Hypothalamus (tissue), 51 donors: Measurements from ENCODE around the gene COMT.

Source experiments
- DNase-seq, 51 donors: peaks; one replicate each; lab custom pipeline; 2025; lab: John Stamatoyannopoulos, UW

COMT gene

DNA sequence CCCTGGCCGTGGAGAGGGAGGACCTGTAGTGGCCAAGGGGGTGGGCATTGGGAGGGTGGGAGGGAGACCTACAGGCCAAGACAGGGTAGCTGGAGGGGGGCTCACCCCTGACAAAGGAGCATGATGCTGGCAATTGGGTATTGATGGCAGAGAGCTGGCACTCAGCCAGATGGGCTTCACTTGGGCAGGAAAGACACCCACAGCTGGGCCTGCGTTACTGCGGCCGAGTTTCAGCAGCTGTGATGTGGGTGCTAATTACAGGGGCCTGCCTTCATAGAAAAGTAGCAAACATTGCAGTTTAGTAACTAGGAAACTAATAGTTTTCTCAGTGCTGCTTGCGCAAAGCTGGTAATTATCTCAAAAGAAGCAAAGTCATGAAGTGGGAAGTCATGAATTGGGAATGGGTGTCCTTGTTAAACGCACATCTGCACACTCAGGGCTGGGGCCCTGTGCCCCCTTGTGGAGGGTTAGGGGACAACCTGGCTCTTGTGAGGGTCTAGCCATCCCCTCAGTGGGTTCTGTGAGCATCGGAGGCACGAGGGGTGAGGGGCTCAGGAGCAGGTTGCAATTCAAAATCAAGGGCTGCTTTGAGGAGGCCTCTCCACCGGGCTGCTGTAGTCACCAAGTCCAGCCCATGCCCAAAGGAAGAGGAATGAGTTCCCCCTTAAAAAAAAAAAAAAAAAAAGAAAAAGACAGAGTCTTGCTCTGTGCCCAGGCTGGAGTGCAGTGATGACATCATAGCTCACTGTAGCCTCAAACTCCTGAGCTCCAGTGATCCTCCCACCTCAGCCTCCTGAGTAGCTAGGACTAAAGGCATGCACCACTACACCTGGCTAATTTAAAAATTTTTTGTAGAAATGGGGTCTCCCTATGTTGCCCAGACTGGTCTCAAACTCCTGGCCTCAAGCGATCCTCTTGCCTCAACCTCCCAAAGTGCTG is 24.5 kb downstream of the COMT start:
- peak in 17 of 51 donors; percentile 15 to 53 (median 33) for DNase-seq

DNA sequence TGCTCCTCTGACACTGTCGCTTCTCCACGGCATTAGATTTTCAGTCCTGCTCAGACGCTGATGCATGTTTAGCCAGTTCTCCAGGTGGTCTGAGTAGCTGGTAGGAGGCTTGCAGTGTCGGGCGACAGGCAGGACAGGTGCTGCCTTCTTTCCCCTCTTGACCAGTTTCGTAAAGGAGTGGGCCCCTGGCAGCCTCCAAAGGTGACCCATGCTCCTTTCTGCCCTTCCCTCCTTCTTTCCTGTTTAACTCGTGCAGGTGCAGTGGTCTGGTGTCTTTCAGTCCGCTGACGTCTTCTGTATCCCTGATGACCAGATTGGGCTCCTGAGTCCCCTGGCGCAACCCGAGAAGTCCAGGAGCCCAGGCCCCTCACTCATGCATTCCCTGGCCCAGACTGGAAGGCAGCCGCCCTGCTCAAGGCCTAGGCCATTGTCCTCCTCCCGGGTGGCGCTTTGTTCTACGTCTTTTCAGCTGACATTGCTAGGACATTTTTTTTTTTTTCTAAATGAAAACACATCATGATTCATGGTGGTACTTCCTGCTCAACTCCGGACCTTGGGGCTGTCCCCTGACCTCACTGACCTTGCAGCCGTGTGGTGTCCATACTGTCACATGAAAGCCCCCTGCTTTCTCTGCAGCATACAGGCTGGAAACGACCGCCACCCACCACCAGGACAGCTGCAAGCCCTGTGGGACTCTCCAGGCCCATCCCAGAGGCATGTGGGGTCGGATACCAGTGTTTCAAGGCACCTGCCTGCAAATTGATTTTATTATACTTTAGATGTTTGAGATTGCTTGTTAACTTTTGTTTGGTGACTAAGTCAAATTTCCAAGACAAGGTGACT is 25.6 kb downstream of the COMT start:
- DNase-seq: no peak

DNA sequence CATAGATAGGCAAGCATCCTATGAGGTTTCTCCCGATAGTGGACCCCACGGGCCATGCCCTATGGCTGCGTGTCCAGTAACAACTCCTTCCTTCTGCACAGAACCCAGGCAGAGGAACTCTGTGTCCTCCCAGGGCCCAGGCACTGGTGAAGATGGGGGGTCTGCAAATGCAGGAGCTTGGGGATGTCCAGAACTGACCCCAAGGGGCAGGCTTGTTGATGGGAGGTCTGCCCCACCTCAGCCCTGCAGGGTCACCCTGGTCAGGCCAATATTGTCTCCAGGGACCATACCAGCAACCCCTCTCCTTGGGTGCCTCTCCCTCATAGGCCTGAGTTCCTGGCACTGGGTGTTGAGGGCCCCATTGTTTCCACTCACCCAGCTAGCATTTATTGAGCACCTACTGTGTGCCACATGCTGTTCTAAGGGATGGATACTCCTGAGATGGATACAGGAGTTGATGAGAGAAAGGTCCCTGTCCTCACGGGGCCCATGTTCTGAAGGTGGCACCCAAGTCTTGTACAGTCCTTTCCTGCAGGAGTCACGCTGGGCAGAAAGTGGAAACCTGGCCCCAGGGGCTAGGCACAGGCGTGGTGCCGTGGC is 26.4 kb downstream of the COMT start:
- no peak for DNase-seq

DNA sequence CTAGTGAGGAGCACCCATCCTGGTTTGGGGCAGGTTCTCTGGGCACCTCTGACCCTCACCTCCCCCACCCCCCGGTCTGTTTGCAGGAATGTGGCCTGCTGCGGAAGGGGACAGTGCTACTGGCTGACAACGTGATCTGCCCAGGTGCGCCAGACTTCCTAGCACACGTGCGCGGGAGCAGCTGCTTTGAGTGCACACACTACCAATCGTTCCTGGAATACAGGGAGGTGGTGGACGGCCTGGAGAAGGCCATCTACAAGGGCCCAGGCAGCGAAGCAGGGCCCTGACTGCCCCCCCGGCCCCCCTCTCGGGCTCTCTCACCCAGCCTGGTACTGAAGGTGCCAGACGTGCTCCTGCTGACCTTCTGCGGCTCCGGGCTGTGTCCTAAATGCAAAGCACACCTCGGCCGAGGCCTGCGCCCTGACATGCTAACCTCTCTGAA is 26.9 kb downstream of the COMT start:
- DNase-seq: no peak

DNA sequence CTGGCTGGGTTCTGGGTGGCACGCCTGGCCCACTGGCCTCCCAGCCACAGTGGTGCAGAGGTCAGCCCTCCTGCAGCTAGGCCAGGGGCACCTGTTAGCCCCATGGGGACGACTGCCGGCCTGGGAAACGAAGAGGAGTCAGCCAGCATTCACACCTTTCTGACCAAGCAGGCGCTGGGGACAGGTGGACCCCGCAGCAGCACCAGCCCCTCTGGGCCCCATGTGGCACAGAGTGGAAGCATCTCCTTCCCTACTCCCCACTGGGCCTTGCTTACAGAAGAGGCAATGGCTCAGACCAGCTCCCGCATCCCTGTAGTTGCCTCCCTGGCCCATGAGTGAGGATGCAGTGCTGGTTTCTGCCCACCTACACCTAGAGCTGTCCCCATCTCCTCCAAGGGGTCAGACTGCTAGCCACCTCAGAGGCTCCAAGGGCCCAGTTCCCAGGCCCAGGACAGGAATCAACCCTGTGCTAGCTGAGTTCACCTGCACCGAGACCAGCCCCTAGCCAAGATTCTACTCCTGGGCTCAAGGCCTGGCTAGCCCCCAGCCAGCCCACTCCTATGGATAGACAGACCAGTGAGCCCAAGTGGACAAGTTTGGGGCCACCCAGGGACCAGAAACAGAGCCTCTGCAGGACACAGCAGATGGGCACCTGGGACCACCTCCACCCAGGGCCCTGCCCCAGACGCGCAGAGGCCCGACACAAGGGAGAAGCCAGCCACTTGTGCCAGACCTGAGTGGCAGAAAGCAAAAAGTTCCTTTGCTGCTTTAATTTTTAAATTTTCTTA is 27.8 kb downstream of the COMT start:
- no peak for DNase-seq

DNA sequence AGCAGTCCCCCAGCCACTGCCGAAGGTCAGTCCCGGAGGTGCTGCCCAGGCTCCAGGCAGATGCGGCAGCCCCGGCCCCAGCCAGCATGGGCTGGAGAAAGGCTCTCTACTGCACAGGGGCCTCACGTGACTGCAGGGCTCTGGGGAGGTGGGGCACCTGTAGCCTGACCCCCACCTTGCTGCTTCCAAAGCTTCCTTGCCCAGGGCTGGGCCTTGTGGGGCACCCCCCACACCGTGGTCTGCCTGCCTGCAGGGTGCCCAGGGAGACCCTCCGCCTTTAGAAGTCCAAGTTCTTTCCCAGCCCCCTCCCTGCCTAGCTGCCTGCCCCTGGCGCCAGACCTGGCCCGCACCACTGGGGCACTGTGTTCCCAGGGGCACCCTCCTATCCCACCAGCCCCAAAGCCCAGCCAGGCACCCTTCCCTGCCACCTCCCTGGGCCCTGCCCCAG is 28.5 kb downstream of the COMT start:
- DNase-seq: no peak

DNA sequence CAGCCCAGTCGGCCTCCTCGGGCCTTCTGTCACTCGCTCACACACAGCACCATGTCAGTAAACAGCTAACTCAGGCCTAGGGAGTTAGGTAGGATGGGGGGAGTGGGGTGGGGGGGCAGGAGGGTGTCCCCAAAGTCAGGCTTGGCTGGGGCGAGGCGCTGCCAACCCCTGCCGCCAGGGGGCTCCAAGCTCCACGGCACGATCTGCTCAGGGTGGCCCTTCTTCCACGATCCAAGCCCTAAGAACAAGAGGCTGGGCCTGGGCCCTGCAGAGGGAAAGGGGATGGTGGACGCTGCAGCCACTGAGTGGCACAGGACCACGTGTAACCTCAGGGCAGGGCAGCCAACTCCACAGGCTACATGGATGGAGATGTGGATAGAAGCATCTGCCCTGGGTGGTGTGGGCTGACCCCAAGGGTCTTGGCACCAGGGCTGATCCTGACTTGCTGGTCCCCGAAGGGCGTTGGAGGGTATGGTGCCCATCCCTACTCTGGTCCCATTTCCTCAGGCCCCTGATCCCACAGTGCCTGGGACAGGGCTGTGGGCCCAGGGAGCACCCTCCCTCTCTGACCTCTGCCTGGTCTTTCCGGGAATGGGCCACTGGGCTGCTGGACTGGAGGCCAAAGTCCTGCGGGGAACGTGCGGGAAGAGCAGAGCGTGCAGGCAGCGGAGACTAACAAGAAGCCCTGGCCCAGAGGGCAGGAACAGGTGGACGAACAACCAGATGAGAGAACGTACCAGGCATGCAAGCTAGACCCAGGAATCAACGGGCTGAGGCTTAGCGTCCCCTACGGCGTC is 29.1 kb downstream of the COMT start:
- DNase-seq: peak in 44 of 51 donors; percentile 17 to 80 (median 48)

DNA sequence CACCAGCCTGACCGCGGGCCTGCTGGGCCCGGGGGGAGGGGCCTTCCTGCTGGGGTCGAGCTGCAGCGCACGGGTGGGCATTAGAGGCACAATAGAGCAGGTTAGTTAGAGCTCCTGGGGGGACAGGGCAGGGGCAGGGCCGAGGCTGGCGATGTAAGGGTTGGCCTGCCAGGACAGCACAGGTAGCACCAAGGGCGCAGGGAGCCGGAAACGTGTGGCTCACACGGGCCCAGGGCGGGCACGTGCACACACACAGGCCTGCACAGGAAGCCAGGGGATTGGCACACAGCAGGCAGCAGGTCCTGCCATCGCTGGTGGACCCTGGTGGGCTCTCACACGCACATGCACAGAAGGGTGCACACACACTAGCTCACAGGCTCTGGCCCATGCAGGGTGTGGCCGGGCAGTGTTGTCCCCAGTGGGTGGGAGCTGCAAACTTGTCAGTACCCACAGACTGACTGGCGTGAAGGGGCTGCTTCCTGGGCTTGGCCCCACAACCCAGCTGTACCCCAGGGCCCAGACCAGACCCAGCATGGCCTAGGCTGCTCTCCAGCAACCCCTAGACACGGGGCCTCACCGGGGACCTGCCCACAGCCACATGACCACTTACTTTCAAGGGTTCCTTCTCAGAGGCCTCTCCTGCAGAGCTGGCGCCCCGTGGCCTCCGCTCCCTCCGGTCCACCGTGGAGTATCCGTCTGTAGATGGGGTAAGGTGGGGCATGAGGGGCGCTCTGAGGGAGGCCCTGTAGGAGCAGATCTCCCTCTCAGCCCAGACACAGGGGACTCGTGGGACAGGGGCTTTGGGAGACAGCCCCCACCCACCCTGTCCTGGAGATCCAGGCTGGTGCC is 29.9 kb downstream of the COMT start:
- no peak for DNase-seq

DNA sequence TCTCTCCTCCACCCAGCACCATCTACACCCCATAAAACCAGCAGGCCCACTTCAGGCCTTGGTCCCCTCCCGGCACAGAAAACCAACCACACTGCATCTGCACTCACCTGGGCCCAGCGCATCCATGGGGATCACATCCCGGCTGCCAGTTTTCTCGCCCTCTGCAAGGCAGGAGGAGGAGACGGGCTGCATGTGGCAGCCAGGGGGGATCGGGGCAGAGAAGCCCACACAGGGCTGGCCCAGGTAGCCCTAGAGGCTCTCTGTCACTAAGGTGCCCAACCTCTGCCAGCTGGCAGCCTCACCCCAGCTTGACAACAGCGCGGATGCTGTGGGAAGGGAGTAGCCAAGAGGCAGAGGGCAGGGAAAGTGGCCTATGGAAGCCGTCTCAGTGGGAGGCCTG is 30.7 kb downstream of the COMT start:
- no peak for DNase-seq

DNA sequence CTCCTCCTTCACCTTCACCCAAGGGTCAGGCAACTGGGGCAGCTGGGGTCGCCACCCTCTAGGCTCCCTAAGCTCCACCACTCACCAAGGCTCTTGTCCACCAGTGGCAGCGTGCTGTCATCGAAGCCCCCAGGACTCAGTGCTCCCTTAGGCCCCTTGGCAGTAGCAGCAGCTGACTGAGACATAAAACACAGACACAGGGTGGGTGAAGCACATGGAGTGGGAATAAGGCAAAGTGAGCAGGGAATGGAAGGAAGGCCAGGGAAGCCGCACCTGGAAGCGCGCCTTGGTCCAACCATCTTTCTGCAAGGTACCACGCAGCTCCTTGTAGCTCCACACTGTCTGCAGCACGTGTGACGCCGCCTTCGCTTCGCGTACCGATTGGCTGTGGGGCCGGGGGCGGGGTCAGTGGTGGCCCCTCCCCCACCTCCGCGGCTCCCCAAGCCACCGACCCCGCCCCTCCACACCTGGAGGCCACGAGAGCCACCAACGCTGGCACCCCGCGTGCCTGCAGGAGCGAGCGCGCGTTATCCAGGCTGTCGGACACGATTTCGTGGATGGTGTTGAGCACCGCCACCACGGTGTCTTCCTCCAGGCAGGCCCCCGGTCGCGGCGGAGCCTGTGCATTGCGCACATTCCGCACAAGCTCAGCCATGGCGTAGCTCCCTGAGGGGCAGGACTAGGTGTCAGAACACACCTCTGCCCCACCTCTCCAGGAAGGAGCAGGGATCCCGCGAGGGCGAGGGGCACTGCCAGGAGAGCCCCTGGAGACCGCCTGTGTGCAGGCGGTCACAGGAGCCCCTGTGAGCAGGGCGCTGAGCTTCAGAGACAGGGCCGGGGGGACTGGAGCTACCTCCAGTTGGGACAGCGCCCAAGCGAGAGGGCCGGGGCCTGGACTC is 31.3 kb downstream of the COMT start:
- DNase-seq: no peak

DNA sequence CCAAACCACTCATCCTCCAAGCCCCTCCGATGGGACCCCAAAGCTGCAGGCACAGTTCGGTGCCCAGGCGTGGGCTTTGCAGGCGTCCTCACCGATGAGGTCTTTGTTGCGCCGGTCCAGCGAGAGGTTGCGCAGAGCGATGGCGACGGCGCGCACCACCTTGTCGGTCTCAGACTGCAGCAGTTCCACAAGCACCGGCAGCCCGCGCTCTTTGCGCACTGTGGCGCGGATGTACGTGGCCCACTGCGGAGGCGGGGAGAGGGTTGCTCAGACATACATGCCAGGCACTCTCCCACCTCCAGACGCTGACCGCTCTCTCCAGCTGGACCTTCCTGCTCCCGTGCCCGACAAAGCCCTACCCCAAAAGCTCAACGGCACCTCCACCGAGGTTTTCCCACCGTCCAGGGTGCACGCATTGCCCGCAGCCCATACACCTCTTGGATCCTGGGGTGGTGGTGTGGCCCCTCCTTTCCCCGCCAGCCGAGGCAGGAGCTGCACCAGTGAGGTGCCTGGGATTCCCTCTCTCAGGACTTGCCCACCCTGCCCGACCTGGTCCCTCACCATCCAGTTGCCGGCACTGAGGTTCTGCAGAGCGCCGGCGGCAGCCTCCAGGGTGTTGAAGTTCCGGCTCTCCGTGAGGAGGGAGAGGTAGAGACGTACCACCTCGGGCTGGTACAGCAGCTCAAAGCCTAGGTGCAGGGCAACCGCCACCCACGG is 32.1 kb downstream of the COMT start:
- DNase-seq: no peak

DNA sequence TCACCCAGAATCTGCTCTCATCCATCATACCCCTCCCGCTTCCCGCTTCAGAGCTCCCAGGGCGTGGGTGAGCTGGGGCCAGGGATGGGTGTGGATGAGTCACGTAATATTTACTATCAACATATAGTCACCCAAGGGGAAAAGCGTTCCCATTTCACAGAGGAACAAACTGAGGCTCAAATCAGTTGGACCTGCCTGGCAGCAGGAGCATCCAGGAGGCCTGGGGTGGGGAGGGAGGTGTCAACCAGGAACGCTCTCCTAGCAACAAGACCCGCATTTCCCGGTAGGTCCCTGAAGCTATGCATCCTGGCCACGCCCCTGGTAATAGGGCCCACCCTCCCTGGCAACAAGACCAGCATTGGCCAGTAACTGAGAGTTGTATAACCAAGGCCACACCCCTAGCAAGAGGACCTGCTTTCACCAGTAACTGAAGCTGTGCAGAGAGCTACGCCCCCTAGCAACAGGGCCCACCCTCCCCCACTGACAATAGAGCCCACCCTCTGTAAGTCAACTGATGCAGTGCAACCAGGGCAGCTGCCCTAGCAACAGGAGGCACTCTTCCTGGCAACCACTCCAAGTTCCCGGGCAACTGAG is 32.8 kb downstream of the COMT start:
- DNase-seq: peak in 32 of 51 donors; percentile 21 to 84 (median 52)

DNA sequence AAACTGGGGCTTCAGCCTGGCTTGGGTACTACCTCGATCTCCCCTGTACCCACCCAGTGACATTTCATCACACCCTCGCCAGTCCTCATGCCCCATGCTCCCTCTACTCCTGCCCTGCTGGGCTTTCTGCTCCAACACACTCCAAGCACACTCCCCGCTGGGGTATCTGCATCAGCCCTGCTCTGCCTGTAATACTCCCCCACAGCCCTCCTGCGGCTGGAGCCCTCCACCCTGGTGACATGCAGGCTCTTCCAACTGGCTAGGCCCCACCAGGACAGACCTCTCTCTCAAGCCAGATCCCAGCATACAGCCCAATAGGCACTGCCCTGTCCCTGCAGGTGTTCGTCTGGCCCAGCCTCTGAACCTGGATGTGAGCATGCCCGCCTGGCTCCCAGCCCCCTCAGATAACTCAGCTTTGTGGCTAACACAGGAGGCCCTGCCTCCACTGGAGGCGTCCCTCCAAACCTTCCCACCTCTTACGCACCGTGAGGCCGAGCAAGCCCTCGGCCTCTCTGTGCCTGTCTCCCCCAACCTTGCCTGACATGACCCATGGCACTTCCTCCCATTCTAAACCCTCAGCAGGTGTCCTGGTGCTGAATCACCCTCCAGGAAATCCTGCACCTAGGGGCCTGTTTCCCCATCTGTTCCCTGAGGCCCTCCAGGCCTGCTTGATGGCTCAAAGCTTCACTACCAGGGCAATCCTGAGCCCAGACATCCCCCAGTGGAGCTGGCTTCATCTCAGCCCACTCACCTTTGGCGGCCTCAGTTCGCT is 33.5 kb downstream of the COMT start:
- DNase-seq: no peak

DNA sequence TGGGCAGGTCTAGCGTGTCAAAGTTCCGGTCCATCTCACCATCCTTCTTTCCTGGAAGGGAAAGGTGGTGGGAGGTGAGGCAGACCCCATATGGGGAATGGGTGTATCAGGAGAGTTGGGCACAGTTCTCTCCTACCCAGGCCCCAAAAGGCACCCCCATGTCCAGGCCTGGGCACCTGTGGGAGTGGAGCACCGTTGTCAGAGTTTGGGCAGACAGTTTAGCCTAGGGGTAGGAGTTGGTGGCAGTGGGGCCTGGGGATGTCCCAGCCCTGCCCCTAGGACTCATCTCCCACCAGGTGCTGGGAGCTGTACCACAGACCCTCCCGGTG is 34.1 kb downstream of the COMT start:
- no peak for DNase-seq

DNA sequence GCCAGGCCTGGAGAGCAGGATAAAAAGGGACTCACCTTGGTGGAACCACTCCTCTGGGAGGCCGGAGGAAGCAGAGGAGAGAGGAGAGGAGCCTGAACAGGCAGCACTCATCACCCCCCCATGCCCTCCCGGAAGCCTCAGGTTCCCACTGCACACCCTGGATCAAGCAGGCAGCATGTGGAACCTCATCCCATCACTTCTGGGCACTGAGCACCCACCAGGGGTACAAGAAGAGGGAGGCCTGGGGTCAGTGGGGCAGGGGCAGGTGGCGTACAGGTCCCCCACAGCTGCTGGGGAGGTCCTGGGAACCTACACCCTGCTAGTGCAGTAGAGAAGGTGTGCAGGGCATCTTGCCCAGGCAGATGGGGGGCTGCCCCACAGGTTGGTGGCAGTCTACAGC is 35.1 kb downstream of the COMT start:
- DNase-seq: no peak
